ENCODE results near the gene LBH. TPM values are rescaled to one million over a fixed set of nuclear protein-coding genes. Genes with fewer than 3 reads are reported as not detected.

The LBH gene
- polyA plus RNA-seq, 1 donor (not counting 4 experiments of a cell fraction or from before 2014, with no cell fraction given): 0.83 TPM

- no peak for TF ChIP-seq CTCF (optimal IDR thresholded peaks at IDR 0.05 in 1 of 3, IDR thresholded peaks at IDR 0.05 in 1 of 3, conservative IDR thresholded peaks at IDR 0.05 in 1 of 3; ENCODE audit: extremely low read depth in 1 of 3, insufficient read depth in 2 of 3, low read length in 3 of 3)
- TF ChIP-seq EZH2 (IDR thresholded peaks at IDR 0.05; ENCODE audit: low read length): no peak
- no peaks in the 10 kb centered on the region for H3K36me3 ChIP-seq (ENCODE audit: control insufficient read depth in 2 of 2, extremely low read depth in 1 of 2, insufficient read depth in 2 of 2, low read length in 2 of 2)
- peaks cover 57% of the 10 kb centered on the region for H3K27me3 ChIP-seq (ENCODE audit: control insufficient read depth, extremely low read depth, insufficient read depth, low read length)
- H3K4me3 ChIP-seq (ENCODE audit: control insufficient read depth in 2 of 3, extremely low read depth in 1 of 3, insufficient read depth in 2 of 3, low read depth in 1 of 3, low read length in 3 of 3): no peak overlapping the region
- H3K4me1 ChIP-seq (ENCODE audit: control insufficient read depth, extremely low read depth, insufficient read depth, low read length): peaks cover 3% of the 10 kb centered on the region
- DNase-seq (ENCODE audit: low read depth, low spot score) (peak; percentile 42), FAIRE-seq (peak; percentile 41)
- no peaks in the 10 kb centered on the region for H3K9me3 ChIP-seq (ENCODE audit: control insufficient read depth, low read depth, low read length)
- no peaks in the 10 kb centered on the region for H3K9me1 ChIP-seq (ENCODE audit: control insufficient read depth, extremely low read depth, insufficient read depth, low read length)
- H3K27ac ChIP-seq (ENCODE audit: control insufficient read depth, insufficient read depth, low read length): no peak overlapping the region
- H3K9ac ChIP-seq (ENCODE audit: control insufficient read depth, extremely low read depth, insufficient read depth, low read length): no peak overlapping the region
- peak overlapping the region; percentile 18 for H3K4me2 ChIP-seq (ENCODE audit: control insufficient read depth, extremely low read depth, insufficient read depth, low read depth, low read length)
- no peaks in the 10 kb centered on the region for H4K20me1 ChIP-seq (ENCODE audit: control insufficient read depth, extremely low read depth, insufficient read depth, low read length)
- dilution Hi-C loops (cut with MboI; ENCODE audit: extremely low pct_ligation_motif_present, low sequenced_read_pairs): no loop called here
- no peaks in the 10 kb centered on the region for H3K79me2 ChIP-seq (ENCODE audit: control insufficient read depth, insufficient read depth, low read length)
- H2AFZ ChIP-seq (ENCODE audit: control insufficient read depth, low read length): no peak overlapping the region
Measured at GRCh38 chr2:30234180-30234971, 3.0 kb downstream of the LBH start.

GRCh38 chr2:30235008-30235655, 3.8 kb downstream of the LBH start:
- Histone ChIP-seq H2AFZ (ENCODE audit: control insufficient read depth, low read length) (no peak overlapping the region), H3K4me2 (ENCODE audit: control insufficient read depth, extremely low read depth, insufficient read depth, low read depth, low read length) (no peak overlapping the region), H3K4me1 (ENCODE audit: control insufficient read depth, extremely low read depth, insufficient read depth, low read length) (peaks cover 3% of the 10 kb centered on the region), H3K27me3 (ENCODE audit: control insufficient read depth, extremely low read depth, insufficient read depth, low read length) (peaks cover 57% of the 10 kb centered on the region), H3K36me3 (ENCODE audit: control insufficient read depth in 2 of 2, extremely low read depth in 1 of 2, insufficient read depth in 2 of 2, low read length in 2 of 2) (no peaks in the 10 kb centered on the region), H3K79me2 (ENCODE audit: control insufficient read depth, insufficient read depth, low read length) (no peaks in the 10 kb centered on the region), H3K4me3 (ENCODE audit: control insufficient read depth in 2 of 3, extremely low read depth in 1 of 3, insufficient read depth in 2 of 3, low read depth in 1 of 3, low read length in 3 of 3) (no peak overlapping the region), H3K27ac (ENCODE audit: control insufficient read depth, insufficient read depth, low read length) (no peak overlapping the region), H4K20me1 (ENCODE audit: control insufficient read depth, extremely low read depth, insufficient read depth, low read length) (no peaks in the 10 kb centered on the region), H3K9ac (ENCODE audit: control insufficient read depth, extremely low read depth, insufficient read depth, low read length) (no peak overlapping the region), H3K9me1 (ENCODE audit: control insufficient read depth, extremely low read depth, insufficient read depth, low read length) (no peaks in the 10 kb centered on the region), H3K9me3 (ENCODE audit: control insufficient read depth, low read depth, low read length) (no peaks in the 10 kb centered on the region)
- no peak for DNase-seq (ENCODE audit: low read depth, low spot score)
- FAIRE-seq: no peak
- TF ChIP-seq EZH2 (IDR thresholded peaks at IDR 0.05; ENCODE audit: low read length) (no peak), CTCF (optimal IDR thresholded peaks at IDR 0.05 in 1 of 3, IDR thresholded peaks at IDR 0.05 in 1 of 3, conservative IDR thresholded peaks at IDR 0.05 in 1 of 3; ENCODE audit: extremely low read depth in 1 of 3, insufficient read depth in 2 of 3, low read length in 3 of 3) (no peak)
- dilution Hi-C loops (cut with MboI; ENCODE audit: extremely low pct_ligation_motif_present, low sequenced_read_pairs): no loop called here
